ENCODE measurements around the gene PHKB.

Gene PHKB

GRCh38 chr16:47643323-47644000 lies 182.3 kb downstream of the PHKB start:
- TF ChIP-seq ZBTB7A (IDR thresholded peaks at IDR 0.05; ENCODE audit: low read depth) = no peak
- no peak for TF ChIP-seq TEAD4 (IDR thresholded peaks at IDR 0.05)
- no peak for TF ChIP-seq TAF1 (IDR thresholded peaks at IDR 0.05; ENCODE audit: low read depth)
- no peak for TF ChIP-seq EGR1 (IDR thresholded peaks at IDR 0.05)
- no peak for TF ChIP-seq REST (IDR thresholded peaks at IDR 0.05; ENCODE audit: low read depth)
- TF ChIP-seq CEBPB (IDR thresholded peaks at IDR 0.05) = no peak
- no peak for TF ChIP-seq MAX (IDR thresholded peaks at IDR 0.05)
- no peak for TF ChIP-seq FOXM1 (IDR thresholded peaks at IDR 0.05; ENCODE audit: borderline replicate concordance, low read depth)
- no peak for TF ChIP-seq CREB1 (IDR thresholded peaks at IDR 0.05; ENCODE audit: low read depth)
- TF ChIP-seq EP300 (IDR thresholded peaks at IDR 0.05; ENCODE audit: borderline replicate concordance) = no peak
- TF ChIP-seq USF1 (IDR thresholded peaks at IDR 0.05) = no peak
- no peak for TF ChIP-seq YY1 (IDR thresholded peaks at IDR 0.05; ENCODE audit: low read depth)
- no peak for TF ChIP-seq RAD21 (IDR thresholded peaks at IDR 0.05; ENCODE audit: low read depth)
- TF ChIP-seq TCF12 (IDR thresholded peaks at IDR 0.05; ENCODE audit: low read depth) = no peak
- TF ChIP-seq NFIC (IDR thresholded peaks at IDR 0.05) = no peak

GRCh38 chr16:47644166-47644565 lies 183.0 kb downstream of the PHKB start:
- TF ChIP-seq ZBTB7A (IDR thresholded peaks at IDR 0.05; ENCODE audit: low read depth) (no peak), REST (IDR thresholded peaks at IDR 0.05; ENCODE audit: low read depth) (no peak), EGR1 (IDR thresholded peaks at IDR 0.05) (no peak), YY1 (IDR thresholded peaks at IDR 0.05; ENCODE audit: low read depth) (no peak), FOXM1 (IDR thresholded peaks at IDR 0.05; ENCODE audit: borderline replicate concordance, low read depth) (no peak), TAF1 (IDR thresholded peaks at IDR 0.05; ENCODE audit: low read depth) (no peak), EP300 (IDR thresholded peaks at IDR 0.05; ENCODE audit: borderline replicate concordance) (no peak), CREB1 (IDR thresholded peaks at IDR 0.05; ENCODE audit: low read depth) (no peak), TEAD4 (IDR thresholded peaks at IDR 0.05) (no peak), NFIC (IDR thresholded peaks at IDR 0.05) (no peak), TCF12 (IDR thresholded peaks at IDR 0.05; ENCODE audit: low read depth) (no peak), USF1 (IDR thresholded peaks at IDR 0.05) (no peak), MAX (IDR thresholded peaks at IDR 0.05) (no peak), CEBPB (IDR thresholded peaks at IDR 0.05) (no peak), RAD21 (IDR thresholded peaks at IDR 0.05; ENCODE audit: low read depth) (no peak)

- TF ChIP-seq YY1 (IDR thresholded peaks at IDR 0.05; ENCODE audit: low read depth) (no peak), ZBTB7A (IDR thresholded peaks at IDR 0.05; ENCODE audit: low read depth) (no peak), REST (IDR thresholded peaks at IDR 0.05; ENCODE audit: low read depth) (no peak), CEBPB (IDR thresholded peaks at IDR 0.05) (no peak), EP300 (IDR thresholded peaks at IDR 0.05; ENCODE audit: borderline replicate concordance) (no peak), EGR1 (IDR thresholded peaks at IDR 0.05) (no peak), TCF12 (IDR thresholded peaks at IDR 0.05; ENCODE audit: low read depth) (no peak), USF1 (IDR thresholded peaks at IDR 0.05) (no peak), CREB1 (IDR thresholded peaks at IDR 0.05; ENCODE audit: low read depth) (no peak), MAX (IDR thresholded peaks at IDR 0.05) (no peak), RAD21 (IDR thresholded peaks at IDR 0.05; ENCODE audit: low read depth) (no peak), TAF1 (IDR thresholded peaks at IDR 0.05; ENCODE audit: low read depth) (no peak), NFIC (IDR thresholded peaks at IDR 0.05) (no peak), TEAD4 (IDR thresholded peaks at IDR 0.05) (no peak), FOXM1 (IDR thresholded peaks at IDR 0.05; ENCODE audit: borderline replicate concordance, low read depth) (no peak)
Measured at GRCh38 chr16:47644661-47645060, 183.5 kb downstream of the PHKB start.
